Activated T-cell treated with anti-CD3 and anti-CD28 coated beads, Interleukin-2, amount 50 U/mL, for 24 hours (primary cell): ENCODE results near the gene CLP1.
"Not testable (repeated sequence)": the region's sequence is repeated elsewhere in the genome, so short reads cannot be mapped to it uniquely, and the experiment has no call there.

Source experiments
- DNase-seq: peaks from one replicate; pipeline ENCODE4 v3.0.0-alpha.2; 2020
- H3K27ac Mint-ChIP-seq: 2 replicates; pipeline ENCODE4 v1.8.0; 2020; ENCODE audit warnings: mild to moderate bottlenecking, mixed read lengths
- H3K27me3 Mint-ChIP-seq: 2 replicates; pipeline ENCODE4 v1.8.0; 2020; ENCODE audit warnings: mixed read lengths
- H3K36me3 Mint-ChIP-seq: 2 replicates; pipeline ENCODE4 v1.8.0; 2020; ENCODE audit warnings: low read depth, mixed read lengths
- H3K4me1 Mint-ChIP-seq: 2 replicates; pipeline ENCODE4 v1.8.0; 2020; ENCODE audit warnings: low read depth, mixed read lengths
- H3K4me3 Mint-ChIP-seq: 2 replicates; pipeline ENCODE4 v1.8.0; 2020; ENCODE audit warnings: mild to moderate bottlenecking, moderate library complexity, mixed read lengths
- H3K9me3 Mint-ChIP-seq: 2 replicates; pipeline ENCODE4 v1.8.0; 2020; ENCODE audit warnings: mixed read lengths

Gene CLP1

GRCh38 chr11:57647960-57648800, 9.4 kb upstream of the CLP1 start:
- Mint-ChIP-seq H3K36me3 (no peaks in the 10 kb centered on the region), H3K9me3 (no peaks in the 10 kb centered on the region), H3K4me3 (peak overlapping the region; percentile 67), H3K27me3 (peaks cover 46% of the 10 kb centered on the region), H3K4me1 (peaks cover 46% of the 10 kb centered on the region), H3K27ac (no peak overlapping the region)
- no peak for DNase-seq

GRCh38 chr11:57648801-57649735, 8.5 kb upstream of the CLP1 start:
- no peak for DNase-seq
- H3K4me3 Mint-ChIP-seq = peak overlapping the region; percentile 67
- H3K27ac Mint-ChIP-seq = peak overlapping the region; percentile 80
- H3K36me3 Mint-ChIP-seq = no peaks in the 10 kb centered on the region
- peaks cover 46% of the 10 kb centered on the region for H3K4me1 Mint-ChIP-seq
- no peaks in the 10 kb centered on the region for H3K9me3 Mint-ChIP-seq
- H3K27me3 Mint-ChIP-seq = peaks cover 46% of the 10 kb centered on the region

DNA sequence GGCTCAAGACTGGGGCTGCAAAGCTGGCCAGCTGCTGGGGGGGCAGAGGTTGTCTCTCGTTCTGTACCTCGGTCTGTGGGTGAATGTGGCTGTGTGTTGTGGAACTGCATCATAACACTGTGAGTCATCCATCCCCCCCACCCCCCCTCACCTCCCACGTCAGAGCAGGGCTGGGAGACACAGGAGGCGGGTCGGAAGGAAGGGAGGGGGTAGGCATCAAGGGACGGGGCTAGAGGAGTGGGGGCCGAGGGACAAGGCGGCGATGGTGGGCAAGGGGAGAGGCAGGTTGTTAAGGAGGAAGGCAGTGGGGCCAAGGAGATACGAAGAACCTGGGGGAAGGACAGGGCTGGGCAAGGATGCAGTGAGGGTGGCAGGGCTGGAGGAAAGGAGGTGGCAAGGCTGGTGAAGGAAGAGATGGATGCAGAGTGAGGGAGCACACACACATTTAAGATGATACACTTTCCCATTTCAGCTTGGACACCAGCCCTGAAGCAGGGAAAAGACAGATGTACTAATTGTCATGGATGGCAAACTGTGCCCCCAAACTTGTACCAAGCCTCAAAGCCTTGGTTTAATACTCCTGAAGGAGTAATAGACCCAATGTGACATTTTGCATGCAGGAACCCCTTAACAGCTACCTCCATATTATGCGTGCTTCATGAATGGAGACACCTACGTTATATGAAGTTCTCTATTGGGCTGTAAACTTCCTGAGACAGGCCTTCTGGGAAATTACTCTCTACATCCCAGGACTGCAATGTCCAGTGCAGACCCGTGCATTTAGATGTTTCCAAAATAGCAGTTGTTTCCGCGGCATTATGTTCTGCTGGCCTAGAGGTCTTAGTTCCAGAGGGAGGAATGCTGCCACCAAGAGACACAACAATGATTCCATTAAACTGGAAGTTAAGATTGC, 7.5 kb upstream of the CLP1 start, which contains the start of gene YPEL4:
Gene YPEL4 (minus strand): TSS at position 87 of the 913 bp plus-strand sequence. CDS start 2,805 bp downstream, outside the sequence.
- Mint-ChIP-seq H3K4me1 (peaks cover 43% of the 10 kb centered on the region), H3K27ac (peak within 1 kb of the TSS; percentile 80)
- DNase-seq = peak; percentile 72

DNA sequence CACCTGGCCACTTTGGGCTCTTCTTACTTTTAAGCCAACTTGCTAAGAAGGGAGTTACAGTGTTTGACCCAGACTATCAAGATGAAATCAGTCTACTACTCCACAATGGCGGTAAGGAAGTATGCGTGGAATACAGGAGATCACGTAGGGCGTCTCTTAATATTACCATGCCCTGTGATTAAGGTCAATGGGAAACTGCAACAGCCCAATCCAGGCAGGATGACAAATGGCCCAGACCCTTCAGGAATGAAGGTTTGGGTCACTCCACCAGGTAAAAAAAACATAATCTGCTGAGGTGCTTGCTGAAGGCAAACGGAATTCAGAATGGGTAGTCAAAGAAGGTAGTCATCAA, 6.8 kb upstream of the CLP1 start:
- Mint-ChIP-seq H3K27ac (no peak overlapping the region), H3K36me3 (no peaks in the 10 kb centered on the region), H3K27me3 (peaks cover 34% of the 10 kb centered on the region), H3K4me1 (peaks cover 43% of the 10 kb centered on the region), H3K9me3 (no peaks in the 10 kb centered on the region), H3K4me3 (no peak overlapping the region)
- no peak for DNase-seq

More for the DNA sequence above, 7.5 kb upstream of the CLP1 start, which contains the start of gene YPEL4:
- Mint-ChIP-seq H3K4me3 (peak within 1 kb of the TSS; percentile 67), H3K27me3 (peaks cover 39% of the 10 kb centered on the region), H3K9me3 (no peaks in the 10 kb centered on the region), H3K36me3 (no peaks in the 10 kb centered on the region)

- H3K4me1 Mint-ChIP-seq = peaks cover 42% of the 10 kb centered on the region
- no peaks in the 10 kb centered on the region for H3K36me3 Mint-ChIP-seq
- no peaks in the 10 kb centered on the region for H3K9me3 Mint-ChIP-seq
- no peak overlapping the region for H3K27ac Mint-ChIP-seq
- no peak for DNase-seq
- H3K4me3 Mint-ChIP-seq = no peak overlapping the region
- peaks cover 27% of the 10 kb centered on the region for H3K27me3 Mint-ChIP-seq
These were observed 6.2 kb upstream of the CLP1 start for GRCh38 chr11:57651408-57651807.

DNA sequence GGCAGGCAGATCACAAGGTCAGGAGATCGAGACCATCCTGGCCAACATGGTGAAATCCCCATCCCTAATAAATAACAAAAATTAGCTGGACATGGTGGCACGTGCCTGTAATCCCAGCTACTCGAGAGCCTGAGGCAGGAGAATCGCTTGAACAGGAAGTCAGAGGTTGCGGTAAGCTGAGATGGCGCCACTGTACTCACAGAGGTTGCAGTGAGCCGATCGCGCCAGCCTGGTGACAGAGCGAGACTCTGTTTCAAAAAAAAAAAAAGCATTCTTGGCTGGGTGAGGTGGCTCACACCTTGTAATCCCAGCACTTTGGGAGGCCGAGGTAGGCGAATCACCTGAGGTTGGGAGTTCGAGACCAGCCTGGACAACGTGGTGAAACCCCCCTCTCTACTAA, 5.3 kb upstream of the CLP1 start:
- H3K4me3 Mint-ChIP-seq = peak overlapping the region; percentile 18
- H3K27me3 Mint-ChIP-seq = peaks cover 19% of the 10 kb centered on the region
- peak overlapping the region; percentile 8 for H3K27ac Mint-ChIP-seq
- not testable (repeated sequence) for DNase-seq, H3K9me3 Mint-ChIP-seq, H3K36me3 Mint-ChIP-seq
- peaks cover 40% of the 10 kb centered on the region for H3K4me1 Mint-ChIP-seq

GRCh38 chr11:57652662-57653061, 4.9 kb upstream of the CLP1 start:
- peaks cover 2% of the 10 kb centered on the region for H3K36me3 Mint-ChIP-seq
- no peaks in the 10 kb centered on the region for H3K9me3 Mint-ChIP-seq
- no peak for DNase-seq
- H3K27me3 Mint-ChIP-seq = peaks cover 14% of the 10 kb centered on the region
- peaks cover 39% of the 10 kb centered on the region for H3K4me1 Mint-ChIP-seq
- peak overlapping the region; percentile 18 for H3K4me3 Mint-ChIP-seq
- peak overlapping the region; percentile 8 for H3K27ac Mint-ChIP-seq

- DNase-seq = no peak
- Mint-ChIP-seq H3K36me3 (peaks cover 7% of the 10 kb centered on the region), H3K4me3 (no peak overlapping the region), H3K9me3 (no peaks in the 10 kb centered on the region), H3K27me3 (peaks cover 9% of the 10 kb centered on the region), H3K27ac (peak overlapping the region; percentile 2), H3K4me1 (peaks cover 37% of the 10 kb centered on the region)
These were observed 4.4 kb upstream of the CLP1 start for GRCh38 chr11:57653163-57653562.

- DNase-seq = no peak
- Mint-ChIP-seq H3K27ac (peak overlapping the region; percentile 98), H3K4me3 (peak overlapping the region; percentile 97), H3K36me3 (peaks cover 36% of the 10 kb centered on the region), H3K9me3 (no peaks in the 10 kb centered on the region), H3K4me1 (peaks cover 39% of the 10 kb centered on the region), H3K27me3 (no peaks in the 10 kb centered on the region)
These were observed 723 bp upstream of the CLP1 start for GRCh38 chr11:57656885-57657193.

DNA sequence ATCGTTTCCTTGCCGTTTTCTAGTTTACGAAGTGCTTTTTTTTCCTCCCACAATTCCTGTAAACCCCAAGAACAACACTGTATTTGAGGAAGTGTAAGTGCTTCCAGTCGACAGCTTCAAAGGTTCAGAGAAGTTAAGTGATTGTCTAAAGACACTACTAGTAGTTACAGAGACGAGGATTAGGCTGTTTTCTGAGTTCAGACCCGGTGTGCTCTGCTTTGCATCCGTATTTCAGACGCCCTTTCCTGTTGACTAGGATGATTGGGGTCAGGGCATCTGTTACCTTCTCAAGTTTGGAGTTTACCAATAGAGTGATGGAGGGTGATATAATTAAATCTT, 430 bp downstream of the CLP1 start:
- H3K9me3 Mint-ChIP-seq = no peaks in the 10 kb centered on the region
- peaks cover 42% of the 10 kb centered on the region for H3K4me1 Mint-ChIP-seq
- peak overlapping the region; percentile 97 for H3K4me3 Mint-ChIP-seq
- H3K27me3 Mint-ChIP-seq = no peaks in the 10 kb centered on the region
- DNase-seq = no peak
- H3K36me3 Mint-ChIP-seq = peaks cover 47% of the 10 kb centered on the region
- peak overlapping the region; percentile 98 for H3K27ac Mint-ChIP-seq

DNA sequence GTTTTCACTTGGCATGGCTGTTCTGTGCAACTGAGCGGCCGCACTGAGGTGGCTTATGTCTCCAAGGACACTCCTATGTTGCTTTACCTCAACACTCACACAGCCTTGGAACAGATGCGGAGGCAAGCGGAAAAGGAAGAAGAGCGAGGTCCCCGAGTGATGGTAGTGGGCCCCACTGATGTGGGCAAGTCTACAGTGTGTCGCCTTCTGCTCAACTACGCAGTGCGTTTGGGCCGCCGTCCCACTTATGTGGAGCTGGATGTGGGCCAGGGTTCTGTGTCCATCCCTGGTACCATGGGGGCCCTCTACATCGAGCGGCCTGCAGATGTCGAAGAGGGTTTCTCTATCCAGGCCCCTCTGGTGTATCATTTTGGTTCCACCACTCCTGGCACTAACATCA, 2.1 kb downstream of the CLP1 start:
- H3K4me1 Mint-ChIP-seq = peaks cover 40% of the 10 kb centered on the region
- no peaks in the 10 kb centered on the region for H3K27me3 Mint-ChIP-seq
- no peak overlapping the region for H3K27ac Mint-ChIP-seq

DNA sequence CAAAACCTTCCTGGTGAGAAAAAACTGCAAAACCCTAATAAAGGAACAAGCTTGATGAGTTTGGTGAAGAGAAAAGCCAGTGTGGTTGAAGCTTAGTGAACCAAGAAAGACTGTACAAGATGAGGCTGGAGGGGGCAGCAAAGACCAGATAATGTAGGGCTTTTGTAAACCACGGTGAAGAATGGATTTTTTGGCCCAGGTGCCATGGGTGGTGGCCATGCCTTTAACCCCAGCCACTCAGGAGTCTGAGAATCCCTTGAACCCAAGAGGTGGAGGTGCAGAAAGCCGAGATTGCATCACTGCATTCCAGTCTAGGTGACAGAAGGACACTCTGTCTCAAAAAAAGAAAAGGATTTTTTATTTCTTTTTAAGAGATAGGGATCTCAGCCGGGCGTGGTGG, 5.3 kb downstream of the CLP1 start:
- Mint-ChIP-seq H3K9me3 (no peaks in the 10 kb centered on the region), H3K4me1 (peaks cover 43% of the 10 kb centered on the region), H3K36me3 (peaks cover 44% of the 10 kb centered on the region), H3K27ac (peak overlapping the region; percentile 22), H3K4me3 (no peak overlapping the region), H3K27me3 (no peaks in the 10 kb centered on the region)
- DNase-seq = no peak

More for the DNA sequence above, 2.1 kb downstream of the CLP1 start:
- DNase-seq = no peak
- Mint-ChIP-seq H3K36me3 (peaks cover 47% of the 10 kb centered on the region), H3K4me3 (no peak overlapping the region), H3K9me3 (no peaks in the 10 kb centered on the region)

DNA sequence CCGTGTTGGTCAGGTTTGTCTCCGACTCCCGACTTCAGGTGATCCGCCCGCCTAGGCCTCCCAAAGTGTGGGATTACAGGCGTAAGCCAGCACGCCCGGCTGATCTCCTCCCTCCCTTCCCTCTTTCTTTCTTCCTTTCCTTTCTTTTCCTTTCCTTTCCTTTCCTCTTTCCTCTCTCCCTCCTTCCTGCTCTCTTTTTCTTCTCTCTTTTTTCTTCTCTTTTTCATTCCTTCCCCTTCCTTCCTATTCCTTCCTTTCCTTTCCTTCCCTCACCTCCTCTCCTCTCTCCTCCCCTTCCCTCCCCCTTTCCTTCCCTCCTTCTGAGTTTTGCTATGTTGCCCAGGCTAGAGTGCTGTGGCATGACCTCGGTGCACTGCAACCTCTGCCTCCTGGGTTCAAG, 6.4 kb downstream of the CLP1 start:
- H3K27me3 Mint-ChIP-seq = no peaks in the 10 kb centered on the region
- H3K4me3 Mint-ChIP-seq = no peak overlapping the region
- no peaks in the 10 kb centered on the region for H3K9me3 Mint-ChIP-seq
- H3K4me1 Mint-ChIP-seq = peaks cover 39% of the 10 kb centered on the region
- H3K36me3 Mint-ChIP-seq = peaks cover 46% of the 10 kb centered on the region
- H3K27ac Mint-ChIP-seq = no peak overlapping the region
- no peak for DNase-seq

DNA sequence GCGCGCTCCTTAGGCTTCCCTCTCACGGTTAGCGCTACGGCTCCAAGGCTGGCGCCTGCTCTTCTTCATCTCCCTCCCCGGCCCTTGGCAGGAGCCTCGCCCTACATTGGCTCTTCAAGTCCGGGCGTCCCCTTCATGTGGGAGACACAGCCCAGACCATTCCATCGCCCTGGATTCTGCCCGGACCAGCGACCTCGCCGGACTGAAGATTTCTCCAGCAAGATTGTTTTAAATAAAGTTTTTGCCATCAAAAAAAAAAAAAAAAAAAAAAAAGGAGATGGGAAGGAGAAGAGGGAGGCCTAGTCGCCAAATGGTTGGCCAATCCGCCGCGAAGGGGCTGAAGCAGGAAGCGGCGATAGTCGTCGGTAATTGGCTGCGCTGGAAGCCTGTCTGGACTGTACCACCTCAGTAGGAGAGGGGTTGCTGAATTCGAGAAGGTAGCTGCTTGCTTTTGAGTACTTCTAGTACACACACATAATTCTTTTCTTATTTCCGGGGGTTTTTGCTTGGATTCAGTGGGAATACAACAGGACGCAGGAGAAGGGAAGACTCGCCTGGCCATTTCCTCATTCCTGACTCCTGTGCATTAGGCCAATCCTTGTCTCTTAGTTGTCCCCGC, 9.7 kb downstream of the CLP1 start:
- Mint-ChIP-seq H3K4me3 (peak overlapping the region; percentile 91), H3K4me1 (peaks cover 48% of the 10 kb centered on the region), H3K27me3 (no peaks in the 10 kb centered on the region), H3K36me3 (peaks cover 38% of the 10 kb centered on the region), H3K9me3 (no peaks in the 10 kb centered on the region), H3K27ac (peak overlapping the region; percentile 100)
- DNase-seq = peak; percentile 85
